SK-N-DZ (cell line): ENCODE data around the gene DNPEP.
"Not testable (repeated sequence)": the region's sequence is repeated elsewhere in the genome, so short reads cannot be mapped to it uniquely, and the experiment has no call there.

Experiments
- DNase-seq: peaks from one replicate; pipeline ENCODE4 v3.0.0-alpha.2; 2015; ENCODE audit warnings: low spot score

DNPEP gene

GRCh38 chr2:219419331-219420197 is 31.9 kb upstream of the DNPEP start:
- no peak for DNase-seq

- no peak for DNase-seq
Measured at GRCh38 chr2:219419012-219419324, 31.3 kb upstream of the DNPEP start.

GRCh38 chr2:219418155-219419011 is 30.7 kb upstream of the DNPEP start, which contains the start of gene DES:
Gene DES, plus strand, starts transcription at chr2:219418377. Its CDS starts 86 bp downstream, at chr2:219418463.
- no peak for DNase-seq

- DNase-seq = no peak
Measured at GRCh38 chr2:219417374-219417773, 29.7 kb upstream of the DNPEP start.

GRCh38 chr2:219416938-219417337 is 29.2 kb upstream of the DNPEP start:
- no peak for DNase-seq

GRCh38 chr2:219416235-219416602 is 28.5 kb upstream of the DNPEP start:
- no peak for DNase-seq

- no peak for DNase-seq
Measured at GRCh38 chr2:219415580-219416234, 28.0 kb upstream of the DNPEP start.

- DNase-seq = no peak
Measured at GRCh38 chr2:219414857-219415256, 27.1 kb upstream of the DNPEP start.

- DNase-seq = no peak
Measured at GRCh38 chr2:219410390-219410789, 22.7 kb upstream of the DNPEP start.

- DNase-seq = no peak
Measured at GRCh38 chr2:219409619-219410018, 21.9 kb upstream of the DNPEP start.

GRCh38 chr2:219408631-219409030 is 20.9 kb upstream of the DNPEP start:
- DNase-seq = no peak

- no peak for DNase-seq
Measured at GRCh38 chr2:219408204-219408603, 20.5 kb upstream of the DNPEP start.

- not testable (repeated sequence) for DNase-seq
Measured at GRCh38 chr2:219407343-219407742, 19.6 kb upstream of the DNPEP start.

- no peak for DNase-seq
Measured at GRCh38 chr2:219406861-219407230, 19.1 kb upstream of the DNPEP start.

- DNase-seq = no peak
Measured at GRCh38 chr2:219405958-219406860, 18.5 kb upstream of the DNPEP start.

GRCh38 chr2:219405451-219405850 is 17.7 kb upstream of the DNPEP start:
- no peak for DNase-seq

- no peak for DNase-seq
Measured at GRCh38 chr2:219404954-219405353, 17.2 kb upstream of the DNPEP start.

GRCh38 chr2:219404291-219404910 is 16.7 kb upstream of the DNPEP start:
- DNase-seq = no peak

GRCh38 chr2:219403861-219404260 is 16.1 kb upstream of the DNPEP start:
- no peak for DNase-seq

GRCh38 chr2:219402665-219403515 is 15.2 kb upstream of the DNPEP start:
- DNase-seq = peak; percentile 78
